GM15510 (cell line): ENCODE data around the gene PCDH7.

Source experiments
- POLR2A ChIP-seq: IDR thresholded peaks from 3 replicates; pipeline ENCODE4 v1.6.1; 2011; ENCODE audit warnings: borderline replicate concordance; ENCODE audit not compliant: insufficient read length; ENCODE audit errors: extremely low read depth

PCDH7 gene

DNA sequence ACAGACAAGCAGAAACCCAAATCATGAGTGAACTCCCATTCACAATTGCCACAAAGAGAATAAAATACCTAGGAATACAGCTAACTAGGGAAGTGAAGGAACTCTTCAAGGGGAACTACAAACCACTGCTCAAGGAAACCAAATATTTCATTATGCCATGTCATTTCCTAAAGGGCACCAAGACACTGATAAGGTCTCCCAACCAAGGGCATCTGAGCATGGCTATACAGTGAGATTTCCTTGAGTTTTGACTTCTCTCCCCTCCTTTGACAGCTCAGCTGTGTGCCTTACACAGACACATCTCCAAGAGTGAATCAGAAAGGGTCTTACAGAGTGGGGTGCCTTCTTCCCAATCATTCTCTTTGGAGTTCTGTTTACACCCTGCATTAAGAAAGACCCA is 40.4 kb downstream of the PCDH7 start:
- no peak for TF ChIP-seq POLR2A

DNA sequence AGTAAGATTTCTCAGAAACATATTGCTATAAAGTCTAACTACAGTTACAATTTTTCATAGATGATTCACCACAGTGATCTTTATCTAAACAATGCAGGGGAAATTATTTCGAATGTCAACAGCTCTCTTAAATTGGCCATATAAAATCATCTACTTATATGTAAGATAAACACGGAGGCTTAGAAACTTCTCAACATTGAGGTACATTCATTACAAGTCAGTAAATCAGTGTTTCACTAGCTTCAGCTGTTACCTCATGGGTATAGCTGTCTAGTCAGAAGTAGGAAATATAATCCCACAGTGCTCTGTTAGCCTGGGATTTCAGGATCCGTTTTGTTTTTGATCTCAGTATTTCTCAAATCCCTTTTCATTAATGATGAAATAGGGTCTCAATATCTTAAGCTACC is 43.2 kb downstream of the PCDH7 start:
- no peak for TF ChIP-seq POLR2A

DNA sequence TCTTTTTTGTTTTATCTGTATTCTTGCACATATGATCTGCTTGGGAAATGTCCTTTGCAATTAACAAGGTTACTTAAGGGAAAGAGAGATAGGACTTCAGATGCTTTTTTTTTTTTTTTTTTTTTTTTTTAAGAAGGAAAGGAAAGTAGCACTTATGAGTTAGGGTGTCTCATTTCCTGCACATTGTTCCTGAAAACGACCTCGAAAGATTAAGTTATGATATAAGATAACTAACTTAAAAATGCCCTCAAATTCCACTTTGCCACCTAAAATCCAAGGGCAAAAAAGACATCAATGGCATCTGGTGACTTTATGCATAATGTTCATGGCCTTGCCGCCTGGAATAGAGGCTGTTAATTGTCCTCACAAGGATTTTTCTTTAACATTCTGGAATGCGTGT is 44.9 kb downstream of the PCDH7 start:
- no peak for TF ChIP-seq POLR2A

DNA sequence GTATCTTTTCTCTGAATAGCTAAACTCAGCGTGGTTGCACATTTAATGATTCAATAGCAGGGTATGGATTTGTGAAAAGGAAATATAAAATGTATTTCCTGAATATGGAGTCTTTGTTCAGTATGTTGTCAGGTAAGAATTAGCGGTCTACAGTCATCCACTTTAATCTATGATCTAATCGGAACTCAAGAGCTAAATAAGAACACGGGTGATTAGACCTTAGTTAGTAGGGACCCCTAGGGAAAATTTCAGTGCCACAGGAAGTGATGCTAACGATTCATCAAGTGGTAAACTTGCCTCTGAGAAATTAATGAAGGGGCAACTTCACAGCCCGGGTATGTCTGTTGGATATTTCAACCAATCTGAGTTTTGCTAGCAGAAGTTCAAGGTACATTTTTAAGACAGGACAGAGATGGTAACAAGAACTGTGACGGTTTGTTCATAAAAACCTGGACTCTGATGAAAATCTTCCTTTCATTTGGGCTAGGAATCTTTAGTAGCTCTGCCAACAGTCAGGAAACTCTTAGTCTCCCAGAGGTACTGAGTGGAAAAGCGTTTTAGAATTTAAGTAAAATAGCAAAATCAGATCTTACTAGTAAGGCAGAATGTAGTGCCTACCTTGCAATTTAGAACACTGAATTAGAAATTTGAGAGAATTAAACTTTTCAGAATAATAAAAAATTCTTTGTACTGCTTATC is 47.1 kb downstream of the PCDH7 start:
- TF ChIP-seq POLR2A: no peak

DNA sequence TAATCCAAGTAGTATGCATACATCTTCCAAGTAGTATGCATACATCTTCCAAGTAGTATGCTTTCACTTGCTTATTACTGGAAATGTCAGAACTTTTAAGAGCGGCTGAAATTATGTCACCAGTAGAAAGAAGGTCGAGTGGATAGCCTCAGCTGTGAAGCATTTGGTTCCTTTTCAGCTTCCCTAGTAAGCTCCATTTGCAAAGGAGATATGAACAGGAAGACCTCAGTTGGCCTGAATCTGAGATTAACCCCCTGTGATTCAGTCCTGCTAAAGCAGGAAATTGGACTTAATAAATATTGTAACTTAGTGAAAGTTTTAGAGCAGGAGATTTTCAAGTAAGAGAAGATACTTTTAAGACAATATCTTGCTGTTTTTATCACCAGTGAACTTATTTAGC is 48.1 kb downstream of the PCDH7 start:
- no peak for TF ChIP-seq POLR2A

DNA sequence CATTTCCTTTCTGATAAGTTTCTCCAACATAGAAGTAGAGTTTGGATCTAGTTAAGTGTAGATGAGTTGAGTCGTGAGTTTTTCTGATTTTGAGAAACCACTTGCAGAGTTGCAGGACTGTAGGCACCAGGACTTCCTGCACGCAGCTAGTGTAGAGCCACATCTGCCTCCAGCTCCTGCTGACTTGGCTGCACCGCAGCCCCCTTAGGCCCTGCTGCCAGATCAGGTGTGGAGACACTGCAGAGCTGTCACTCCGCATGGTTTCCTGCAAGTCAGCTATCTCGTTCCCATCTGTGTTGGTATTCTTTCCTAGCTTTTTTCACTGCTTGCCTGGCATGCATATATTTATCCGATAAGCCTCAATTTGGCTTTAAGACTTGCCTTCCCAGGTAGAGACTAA is 48.9 kb downstream of the PCDH7 start:
- no peak for TF ChIP-seq POLR2A

DNA sequence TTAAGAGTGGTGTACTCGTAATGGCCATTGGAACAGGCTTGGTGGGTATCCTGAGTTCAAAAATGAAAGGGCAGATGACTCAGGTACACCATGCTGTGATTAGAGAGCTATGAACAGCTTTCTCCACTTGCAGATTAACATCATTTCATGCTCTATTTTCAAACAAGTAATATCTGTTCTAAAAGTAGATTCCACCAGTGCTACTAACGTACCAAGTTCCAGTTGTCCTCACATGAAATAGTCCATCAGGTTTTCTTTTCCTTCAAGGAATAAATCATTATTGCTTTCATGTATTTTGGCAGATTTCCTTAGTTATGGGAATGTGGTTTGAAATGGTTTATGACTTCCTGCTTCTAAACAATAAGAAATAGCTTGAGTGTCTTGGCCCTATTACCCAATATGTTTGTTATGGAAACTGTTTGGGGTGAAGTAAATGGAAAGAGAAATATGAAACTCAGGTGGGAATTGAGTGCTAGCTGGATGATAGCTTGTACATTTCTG is 49.9 kb downstream of the PCDH7 start:
- no peak for TF ChIP-seq POLR2A

DNA sequence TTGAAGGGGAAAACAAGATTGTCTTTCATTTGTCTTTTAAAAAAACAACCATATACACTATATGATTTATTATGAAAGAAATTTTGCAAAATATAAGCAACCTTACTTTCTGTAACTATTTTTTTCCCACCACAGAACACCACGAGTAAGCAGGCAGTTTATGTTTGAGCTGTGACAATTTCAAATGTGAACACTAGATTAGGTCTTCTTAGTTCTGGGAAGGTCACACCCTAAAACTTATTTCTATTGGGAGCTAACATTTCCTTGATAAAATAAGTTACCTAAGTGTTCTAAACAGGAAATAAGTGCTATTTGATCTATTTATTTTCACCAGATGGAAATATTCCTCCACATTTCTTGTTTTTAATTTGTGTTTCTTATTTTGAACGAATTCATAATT is 50.6 kb downstream of the PCDH7 start:
- no peak for TF ChIP-seq POLR2A

DNA sequence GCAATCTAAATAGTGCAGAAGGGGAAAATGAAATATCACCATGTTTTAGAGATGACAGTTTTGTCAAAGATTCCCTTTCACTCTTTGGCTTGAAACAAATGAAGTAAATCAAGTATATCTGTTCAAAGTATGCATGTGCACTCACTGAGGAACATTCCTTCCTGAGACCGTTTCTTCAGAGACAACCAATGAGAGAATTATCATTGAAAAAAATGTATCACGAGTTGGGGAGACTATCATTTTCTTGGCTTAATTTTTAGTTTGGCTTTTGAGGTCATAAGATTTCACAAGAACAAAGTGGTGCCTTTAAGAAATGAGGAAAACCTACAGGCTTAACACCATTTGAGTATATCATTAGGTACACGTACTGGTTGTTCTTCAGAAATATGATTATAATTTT is 56.3 kb downstream of the PCDH7 start:
- TF ChIP-seq POLR2A: no peak

DNA sequence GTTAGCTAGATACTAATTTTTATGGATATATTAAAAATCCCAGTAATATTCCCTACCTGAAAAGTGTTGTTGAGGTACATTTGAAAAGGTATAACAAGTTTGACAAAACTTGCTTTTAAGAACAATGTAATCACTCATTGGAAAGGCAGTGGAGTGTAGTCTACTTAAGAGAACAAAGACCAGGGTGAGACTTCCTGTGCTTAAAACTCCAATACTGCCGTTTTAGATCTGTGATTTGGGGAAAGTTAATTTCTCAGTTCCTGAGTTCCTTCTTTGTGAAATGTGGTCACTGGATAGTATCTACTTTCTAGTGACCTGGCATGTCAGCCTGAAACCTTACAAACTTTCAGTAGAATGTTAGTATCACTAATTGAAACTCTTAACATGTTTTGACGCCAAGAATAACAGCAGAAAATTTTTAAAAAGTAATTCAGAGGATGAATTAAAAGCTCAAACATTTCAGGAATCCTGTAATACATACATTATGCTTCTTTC is 56.8 kb downstream of the PCDH7 start:
- no peak for TF ChIP-seq POLR2A
